Measurements from ENCODE around the gene MBTPS1. TPM values are rescaled to one million over a fixed set of nuclear protein-coding genes. Genes with fewer than 3 reads are reported as not detected.

MBTPS1 gene
- total and polyA plus RNA-seq, 2 experiments from 2014 or later = 18.1 to 49.3 TPM

GRCh38 chr16:84098939-84099338 is 17.8 kb downstream of the MBTPS1 start:
- H3K36me3 ChIP-seq (ENCODE audit: insufficient read depth) = peaks cover 13% of the 10 kb centered on the region

More at GRCh38 chr16:84098939-84099338, 17.8 kb downstream of the MBTPS1 start:
- no peak for DNase-seq (ENCODE audit: low spot score)
- Histone ChIP-seq H3F3A (replicated peaks; ENCODE audit: low read depth) (no peaks in the 10 kb centered on the region), H3K4me2 (no peak overlapping the region), H3K4me1 (ENCODE audit: insufficient read depth) (no peaks in the 10 kb centered on the region), H3K27me3 (ENCODE audit: insufficient read depth) (no peaks in the 10 kb centered on the region), H3K79me2 (replicated peaks; ENCODE audit: insufficient read depth) (peaks cover 36% of the 10 kb centered on the region), H3K27ac (ENCODE audit: low read depth) (no peak overlapping the region), H4K20me1 (replicated peaks; ENCODE audit: insufficient read depth) (peaks cover 9% of the 10 kb centered on the region), H3K4me3 (no peak overlapping the region), H2AFZ (no peak overlapping the region), H3K9me2 (ENCODE audit: insufficient read depth) (no peaks in the 10 kb centered on the region)
- ATAC-seq = no peak
- H3K4me3 Mint-ChIP-seq = no peak overlapping the region
- no peaks in the 10 kb centered on the region for H3K9me3 Mint-ChIP-seq
- H3K36me3 Mint-ChIP-seq (ENCODE audit: low read depth) = peaks cover 29% of the 10 kb centered on the region
- H3K27me3 Mint-ChIP-seq (ENCODE audit: insufficient read depth, low read depth, poor library complexity) = peaks cover 2% of the 10 kb centered on the region
- TF ChIP-seq ZNF462 (CRISPR knock-in tag; IDR thresholded peaks at IDR 0.05) = no peak
- TF ChIP-seq ETS1 (IDR thresholded peaks at IDR 0.05) = no peak
- TF ChIP-seq CTCF (conservative IDR thresholded peaks at IDR 0.05; ENCODE audit: low read depth in 2 of 2) = no peak
- peaks cover 2% of the 10 kb centered on the region; the same call in 1 of the 3 replicates for H3K4me1 Mint-ChIP-seq
- no peak overlapping the region for H3K27ac Mint-ChIP-seq

Measured in GM23338 (cell line).